ENCODE data around the gene ZER1.
"Not testable (repeated sequence)": the region's sequence is repeated elsewhere in the genome, so short reads cannot be mapped to it uniquely, and the experiment has no call there.

ZER1 gene

GRCh38 chr9:128771745-128772519 is at the start of gene ZER1:
Gene ZER1, minus strand, starts transcription at chr9:128771927. Its CDS starts 16,362 bp downstream, at chr9:128755565.
- peak; percentile 90 to 94 for DNase-seq

- no peak for DNase-seq
These were observed 49.2 kb upstream of the ZER1 start for GRCh38 chr9:128820665-128821583.

GRCh38 chr9:128819716-128820664 is 48.3 kb upstream of the ZER1 start:
- no peak for DNase-seq

- DNase-seq: peak; percentile 28 to 44
These were observed 47.4 kb upstream of the ZER1 start for GRCh38 chr9:128818839-128819715.

- DNase-seq: peak; percentile 99
These were observed 46.5 kb upstream of the ZER1 start, which contains the start of gene ENDOG for GRCh38 chr9:128818099-128818838. Gene ENDOG, plus strand, starts transcription at chr9:128818500. Its CDS starts 185 bp downstream, at chr9:128818685.

GRCh38 chr9:128810873-128811272 is 39.1 kb upstream of the ZER1 start:
- DNase-seq: no peak

- no peak for DNase-seq
These were observed 38.1 kb upstream of the ZER1 start for GRCh38 chr9:128809831-128810230.

GRCh38 chr9:128809036-128809599 is 37.4 kb upstream of the ZER1 start:
- DNase-seq: no peak

GRCh38 chr9:128808543-128808942 is 36.8 kb upstream of the ZER1 start:
- no peak for DNase-seq

- DNase-seq: no peak
These were observed 36.1 kb upstream of the ZER1 start for GRCh38 chr9:128807827-128808226.

- no peak for DNase-seq
These were observed 33.9 kb upstream of the ZER1 start for GRCh38 chr9:128805661-128806060.

GRCh38 chr9:128802482-128802881 is 30.8 kb upstream of the ZER1 start:
- DNase-seq: no peak

GRCh38 chr9:128800061-128800460 is 28.3 kb upstream of the ZER1 start:
- no peak for DNase-seq

- DNase-seq: no peak
These were observed 27.2 kb upstream of the ZER1 start for GRCh38 chr9:128798896-128799295.

- not testable (repeated sequence) for DNase-seq
These were observed 23.2 kb upstream of the ZER1 start for GRCh38 chr9:128794961-128795360.

GRCh38 chr9:128792978-128793686 is 21.4 kb upstream of the ZER1 start:
- DNase-seq: no peak

- no peak for DNase-seq
These were observed 20.4 kb upstream of the ZER1 start for GRCh38 chr9:128792134-128792533.

GRCh38 chr9:128790536-128790935 is 18.8 kb upstream of the ZER1 start:
- no peak for DNase-seq

GRCh38 chr9:128788445-128788844 is 16.7 kb upstream of the ZER1 start:
- no peak for DNase-seq

GRCh38 chr9:128787659-128788058 is 15.9 kb upstream of the ZER1 start:
- no peak for DNase-seq

Measured in stimulated activated CD4-positive, alpha-beta T cell treated with anti-CD3 and anti-CD28 coated beads, Interleukin-2, amount 100 ng/mL, for 48 hours (primary cell).